CD4-positive, alpha-beta T cell treated with Interleukin-6 for 4 hours (primary cell): Measurements from ENCODE around the gene TSHZ1.

ENCODE experiments used
- DNase-seq: peaks from one replicate; pipeline ENCODE4 v3.0.0-alpha.2; 2020; ENCODE audit warnings: mixed read lengths

Gene TSHZ1

GRCh38 chr18:75276818-75277609, 66.4 kb downstream of the TSHZ1 start:
- no peak for DNase-seq

- DNase-seq, result no peak
These were observed 67.0 kb downstream of the TSHZ1 start for GRCh38 chr18:75277610-75277928.

GRCh38 chr18:75279381-75279780, 68.8 kb downstream of the TSHZ1 start:
- DNase-seq, result no peak

- DNase-seq, result no peak
These were observed 70.1 kb downstream of the TSHZ1 start for GRCh38 chr18:75280427-75281280.

- DNase-seq, result no peak
These were observed 72.1 kb downstream of the TSHZ1 start for GRCh38 chr18:75282746-75283145.

GRCh38 chr18:75283731-75284130, 73.1 kb downstream of the TSHZ1 start:
- DNase-seq, result no peak

GRCh38 chr18:75284566-75284965, 74.0 kb downstream of the TSHZ1 start:
- DNase-seq, result no peak

GRCh38 chr18:75285876-75286275, 75.3 kb downstream of the TSHZ1 start:
- no peak for DNase-seq

- no peak for DNase-seq
These were observed 76.4 kb downstream of the TSHZ1 start for GRCh38 chr18:75287006-75287405.

- DNase-seq, result no peak
These were observed 77.1 kb downstream of the TSHZ1 start for GRCh38 chr18:75287700-75288099.

- DNase-seq, result no peak
These were observed 79.2 kb downstream of the TSHZ1 start for GRCh38 chr18:75289761-75290160.

GRCh38 chr18:75290737-75291358, 80.3 kb downstream of the TSHZ1 start:
- DNase-seq, result no peak

- DNase-seq, result no peak
These were observed 80.9 kb downstream of the TSHZ1 start for GRCh38 chr18:75291460-75291859.

GRCh38 chr18:75293591-75293990, 83.0 kb downstream of the TSHZ1 start:
- no peak for DNase-seq

GRCh38 chr18:75297731-75298130, 87.1 kb downstream of the TSHZ1 start:
- DNase-seq, result no peak

GRCh38 chr18:75304678-75305557, 94.3 kb downstream of the TSHZ1 start:
- DNase-seq, result no peak

GRCh38 chr18:75305984-75306383, 95.4 kb downstream of the TSHZ1 start:
- no peak for DNase-seq

- DNase-seq, result no peak
These were observed 96.9 kb downstream of the TSHZ1 start for GRCh38 chr18:75307530-75307929.

- no peak for DNase-seq
These were observed 99.0 kb downstream of the TSHZ1 start for GRCh38 chr18:75309564-75309963.

- no peak for DNase-seq
These were observed 103.5 kb downstream of the TSHZ1 start for GRCh38 chr18:75314117-75314516.

GRCh38 chr18:75314606-75315005, 104.0 kb downstream of the TSHZ1 start:
- DNase-seq, result no peak

- no peak for DNase-seq
These were observed 105.6 kb downstream of the TSHZ1 start for GRCh38 chr18:75316223-75316622.

GRCh38 chr18:75316826-75317225, 106.2 kb downstream of the TSHZ1 start:
- no peak for DNase-seq
